GM18907 (cell line): Measurements from ENCODE around the gene TMSB15B.
"Not testable (repeated sequence)": the region's sequence is repeated elsewhere in the genome, so short reads cannot be mapped to it uniquely, and the experiment has no call there.

ENCODE experiments used
- ATAC-seq: cut with Tn5 transposase; IDR thresholded peaks from one replicate; pipeline ENCODE4 v1.9.1; 2021; ENCODE audit warnings: mild to moderate bottlenecking, moderate library complexity; ENCODE audit not compliant: unreplicated experiment

TMSB15B gene

DNA sequence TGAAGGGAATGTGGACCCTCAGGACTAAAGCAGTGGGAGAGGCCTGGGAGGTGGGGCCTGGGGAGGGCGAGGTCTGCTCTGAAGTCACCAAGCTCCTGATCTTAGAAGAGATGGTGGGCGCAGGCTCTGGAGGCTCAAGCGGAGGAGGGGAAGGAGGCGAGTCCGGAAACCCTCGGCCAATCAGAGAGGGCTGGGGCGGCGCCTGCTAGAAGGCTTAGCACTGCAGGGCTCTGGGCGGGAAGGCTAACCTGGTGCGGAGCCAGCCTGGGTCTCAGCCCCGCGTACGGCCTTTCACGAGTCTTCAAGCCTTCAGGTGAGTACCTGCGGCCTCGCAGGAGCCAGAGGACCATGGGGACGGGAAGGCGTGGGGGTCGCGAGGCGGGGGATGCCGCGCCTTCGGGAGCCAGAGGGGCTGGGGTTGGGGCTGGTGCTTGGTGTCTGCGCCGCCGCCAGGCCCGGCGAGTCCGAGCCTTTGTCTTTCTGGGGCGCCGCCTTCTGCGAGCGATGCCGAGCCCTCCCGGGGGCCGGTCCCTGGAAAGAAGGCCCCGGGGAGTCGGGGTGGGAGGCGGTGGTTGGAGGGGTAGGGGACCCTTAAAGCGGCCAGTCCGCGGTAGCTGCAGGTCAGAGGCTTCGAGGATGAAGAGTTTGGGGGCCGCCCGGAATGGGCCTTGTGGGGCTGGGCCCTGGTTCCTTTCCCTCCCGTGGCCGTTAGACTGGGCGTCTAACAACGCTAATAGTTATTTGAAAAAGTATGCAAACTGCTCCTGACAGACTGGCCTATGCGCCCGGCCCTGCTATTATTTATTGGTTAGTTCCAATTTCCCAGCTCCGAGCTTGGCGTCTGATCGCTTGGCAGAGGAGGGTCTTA is at the start of gene TMSB15B:
TMSB15B (plus strand) TSS at position 217 of the 868 bp plus-strand sequence.
- ATAC-seq, result peak; percentile 98

DNA sequence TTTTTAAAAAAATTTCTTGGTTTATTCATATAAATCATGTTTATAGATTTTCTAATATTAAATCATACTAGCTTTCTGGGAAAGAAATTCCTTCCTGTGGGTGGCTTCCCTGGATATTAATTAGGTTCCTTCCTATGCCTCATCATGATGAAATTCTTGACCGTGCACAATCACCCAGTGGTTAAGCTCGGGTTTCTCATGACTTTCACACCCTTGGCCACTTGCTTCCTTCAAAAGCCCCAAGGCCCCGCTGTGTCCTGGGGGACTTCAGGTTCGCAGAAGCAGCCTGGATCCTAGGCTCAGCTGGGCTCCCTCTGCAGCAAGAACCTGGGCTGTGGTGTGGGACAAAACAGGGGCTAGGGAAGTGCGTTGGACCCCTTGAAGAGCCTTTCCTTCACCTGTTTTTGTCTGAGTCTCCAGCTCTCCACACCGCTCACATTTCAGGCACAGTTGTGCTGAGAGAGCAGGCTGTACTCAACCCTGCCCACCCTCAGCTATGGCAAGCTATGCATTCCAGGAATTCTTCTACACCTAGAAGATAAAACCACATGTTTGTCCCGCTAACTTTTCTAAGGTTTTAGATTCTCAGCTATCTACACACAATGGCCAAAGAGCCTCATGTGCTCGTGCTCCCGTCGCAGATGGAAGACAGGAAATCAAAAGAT is 48.9 kb upstream of the TMSB15B start:
- ATAC-seq, result no peak

DNA sequence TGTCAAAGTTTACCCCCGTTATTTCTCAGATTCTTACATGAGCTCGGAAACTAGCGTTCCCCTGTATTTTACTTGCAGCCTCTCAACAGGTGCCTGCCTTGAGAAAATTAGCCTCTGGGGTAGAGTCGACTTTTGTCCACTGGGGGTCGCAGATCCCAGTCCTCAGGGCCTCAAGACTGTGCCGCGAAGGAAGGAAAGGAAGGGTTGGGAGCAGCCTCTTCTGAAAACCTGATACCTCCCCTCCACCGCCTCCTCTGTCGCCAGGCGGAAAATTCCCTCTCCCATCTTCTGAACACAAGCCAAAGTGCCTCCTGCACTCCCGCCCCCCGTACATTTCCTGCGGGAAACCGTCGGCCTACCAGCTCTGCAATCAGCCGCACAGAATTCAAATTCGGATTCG is 44.4 kb upstream of the TMSB15B start:
- ATAC-seq, result peak; percentile 38

DNA sequence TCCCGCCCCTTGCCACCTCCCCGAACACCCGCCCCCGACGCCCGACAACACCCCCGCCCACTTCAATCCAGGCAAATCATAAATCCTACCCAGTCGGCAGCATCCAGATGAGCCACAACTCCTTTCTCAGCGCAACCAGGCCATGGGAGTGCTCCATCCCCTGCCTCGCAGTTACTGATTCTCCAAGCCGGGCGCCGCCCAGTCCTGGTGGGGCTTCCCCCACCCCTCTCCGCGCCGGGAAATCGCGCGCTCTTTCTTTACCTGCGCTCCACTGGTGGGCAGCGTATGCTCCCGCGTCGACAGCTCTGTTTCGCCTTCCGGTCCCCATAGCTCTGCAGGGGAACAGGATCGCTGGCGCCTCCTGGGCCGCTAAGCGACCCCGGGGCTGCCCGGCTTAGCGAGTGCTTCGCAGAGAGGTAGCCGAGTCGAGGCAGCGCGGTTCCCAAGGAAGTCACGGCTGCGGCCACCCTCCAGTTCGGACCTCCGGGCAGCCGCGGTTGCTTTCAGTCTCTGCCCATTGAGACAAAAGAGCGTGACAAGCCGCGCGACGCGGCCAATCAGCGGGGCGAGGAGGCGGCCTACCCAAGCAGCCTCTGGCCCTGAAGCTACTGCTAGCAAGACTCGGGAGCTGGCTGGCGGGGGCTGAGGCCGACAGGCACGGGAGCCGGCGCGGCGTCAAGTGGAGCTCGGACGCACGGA is 43.7 kb upstream of the TMSB15B start:
- ATAC-seq, result peak; percentile 73

DNA sequence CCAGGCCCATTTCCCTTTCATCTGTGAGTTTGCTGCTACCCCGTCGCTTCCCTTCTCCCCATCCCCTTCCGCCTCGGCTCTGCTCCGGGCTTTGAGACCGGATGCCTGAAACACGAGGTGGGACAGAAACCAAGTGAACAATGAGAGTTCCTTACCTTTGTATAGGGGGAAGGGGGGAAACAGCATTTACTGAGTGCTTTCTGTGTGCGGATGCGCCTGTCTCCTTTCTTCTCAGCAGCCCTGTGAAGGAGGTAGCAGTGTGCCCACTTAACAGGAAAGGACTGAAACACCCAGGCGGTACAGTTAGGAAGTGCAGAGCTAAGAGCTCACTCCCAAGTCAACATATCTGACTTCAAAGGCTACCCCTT is 43.2 kb upstream of the TMSB15B start:
- peak; percentile 52 for ATAC-seq

DNA sequence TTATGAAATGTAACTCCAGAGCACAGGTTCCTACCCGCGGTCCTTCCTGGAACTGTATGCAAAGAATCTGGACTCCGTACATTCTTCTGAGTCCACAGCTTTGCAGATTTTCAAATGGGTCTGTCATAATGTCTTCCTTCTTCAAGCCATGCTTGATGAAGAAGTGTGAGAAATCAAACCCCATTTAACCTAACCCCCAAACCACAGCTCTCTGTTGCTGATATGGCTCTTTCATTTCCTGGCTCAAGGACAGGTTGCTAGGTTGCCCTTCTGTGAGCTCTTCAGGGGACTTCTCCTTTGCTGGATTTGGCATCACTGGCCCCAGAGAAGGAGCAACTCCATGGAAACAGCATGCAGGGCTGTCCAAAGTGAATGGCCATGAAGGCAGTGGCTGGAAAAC is 41.9 kb upstream of the TMSB15B start:
- peak; percentile 60 for ATAC-seq

DNA sequence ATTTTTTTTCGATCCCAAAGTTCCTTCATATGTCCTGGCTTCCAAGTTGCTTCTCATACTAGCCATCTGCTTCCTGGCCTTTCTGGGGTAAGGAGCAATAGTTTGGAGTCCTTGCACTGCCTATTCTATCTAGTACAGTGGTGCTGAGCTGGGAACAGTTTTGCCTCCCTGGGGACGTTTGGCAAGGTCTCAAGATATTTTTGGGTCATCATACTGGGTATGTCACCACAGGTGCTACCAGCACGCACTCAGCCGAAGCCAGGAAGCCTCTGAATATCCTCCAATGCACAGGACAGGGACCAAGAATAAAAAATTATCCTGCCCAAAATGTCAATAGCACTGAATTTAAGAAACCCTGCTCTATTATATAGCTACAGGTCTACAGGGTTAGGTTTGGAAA is 35.4 kb upstream of the TMSB15B start:
- ATAC-seq, result peak; percentile 80

DNA sequence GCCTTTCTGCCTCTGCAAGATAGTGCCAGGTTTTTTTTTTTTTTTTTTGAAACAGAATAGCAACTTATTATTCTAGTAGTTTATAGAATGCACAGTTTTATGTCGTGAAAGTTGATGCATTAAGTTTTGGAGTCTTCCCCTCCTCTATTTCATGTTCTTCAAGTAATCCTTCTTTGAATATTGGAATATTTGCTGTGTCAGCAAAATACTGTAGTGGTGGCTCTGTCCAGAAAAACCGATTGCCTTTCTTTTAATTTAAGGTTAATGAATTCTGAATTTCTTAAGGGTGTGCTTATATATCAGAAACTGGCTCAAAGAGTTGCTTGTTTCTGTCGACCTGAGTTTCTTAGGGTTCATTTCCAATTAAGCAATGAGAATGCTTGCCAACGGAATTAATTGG is 34.8 kb upstream of the TMSB15B start:
- ATAC-seq, result no peak

DNA sequence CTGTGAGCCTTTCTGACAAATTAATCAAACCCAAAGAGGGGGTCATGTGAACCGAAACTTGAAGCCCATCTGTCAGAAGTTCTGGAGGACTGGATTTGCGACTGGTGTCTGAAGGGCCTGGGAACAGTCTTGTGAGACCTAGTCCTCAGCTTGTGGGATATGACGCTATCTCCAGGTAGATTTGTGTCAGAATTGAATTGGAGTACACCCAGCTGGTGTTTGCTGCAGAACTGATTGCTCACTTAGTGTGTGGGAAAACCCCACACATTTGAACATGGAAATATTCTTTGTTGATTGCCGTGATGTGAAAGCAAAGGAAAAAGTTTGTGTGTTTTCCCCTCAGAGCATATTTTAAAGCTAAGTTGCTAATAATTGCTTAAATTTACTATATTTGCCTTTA is 30.3 kb upstream of the TMSB15B start:
- peak; percentile 83 for ATAC-seq

DNA sequence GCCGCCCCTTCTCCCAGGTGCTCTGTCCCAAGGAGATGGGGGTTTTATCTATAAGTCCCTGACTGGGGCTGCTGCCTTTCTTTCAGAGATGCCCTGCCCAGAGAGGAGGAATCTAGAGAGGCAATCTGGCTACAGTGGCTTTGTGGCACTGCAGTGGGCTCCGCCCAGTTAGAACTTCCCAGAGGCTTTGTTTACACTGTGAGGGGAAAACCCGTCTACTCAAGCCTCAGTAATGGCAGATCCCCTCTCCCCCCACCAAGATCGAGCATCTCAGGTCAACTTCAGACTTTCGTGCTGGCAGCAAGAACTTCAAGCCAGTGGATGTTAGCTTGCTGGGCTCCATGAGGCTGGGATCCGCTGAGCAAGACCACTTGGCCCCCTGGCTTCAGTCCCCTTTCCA is 22.2 kb upstream of the TMSB15B start:
- ATAC-seq, result not testable (repeated sequence)

DNA sequence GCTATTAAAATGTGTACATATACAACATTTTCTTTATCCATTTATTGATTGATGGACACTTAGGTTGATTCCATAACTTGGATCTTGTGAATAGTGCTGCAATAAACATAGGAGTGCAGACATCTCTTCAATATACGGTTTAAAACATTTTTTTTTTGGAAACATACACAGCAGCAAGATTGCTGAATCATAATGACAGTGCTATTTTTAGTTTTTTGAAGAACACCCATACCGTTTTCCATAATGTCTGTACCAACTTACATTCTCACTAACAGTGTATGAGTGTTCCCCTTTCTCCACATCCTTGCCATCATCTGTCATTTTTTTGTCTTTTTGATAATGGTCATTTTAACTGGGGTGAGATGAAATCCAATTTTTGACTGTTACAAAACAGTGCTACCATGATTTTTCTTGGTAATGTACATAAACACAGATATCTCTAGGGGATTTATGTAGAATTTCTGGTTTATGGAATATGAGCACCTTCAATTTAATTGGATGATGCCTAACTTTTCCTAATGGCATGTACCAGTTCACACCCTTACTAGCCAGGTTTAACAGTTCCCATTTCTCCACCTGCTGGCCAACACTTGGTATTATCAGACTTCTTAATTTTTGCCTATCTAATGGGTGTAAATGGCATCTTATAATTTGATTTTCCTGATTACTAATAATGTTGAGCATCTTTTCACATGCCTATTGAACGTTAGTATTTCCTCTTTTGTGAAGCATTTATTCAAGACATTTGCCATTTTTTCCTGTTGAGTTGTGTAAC is 21.0 kb upstream of the TMSB15B start:
- ATAC-seq, result peak; percentile 59

DNA sequence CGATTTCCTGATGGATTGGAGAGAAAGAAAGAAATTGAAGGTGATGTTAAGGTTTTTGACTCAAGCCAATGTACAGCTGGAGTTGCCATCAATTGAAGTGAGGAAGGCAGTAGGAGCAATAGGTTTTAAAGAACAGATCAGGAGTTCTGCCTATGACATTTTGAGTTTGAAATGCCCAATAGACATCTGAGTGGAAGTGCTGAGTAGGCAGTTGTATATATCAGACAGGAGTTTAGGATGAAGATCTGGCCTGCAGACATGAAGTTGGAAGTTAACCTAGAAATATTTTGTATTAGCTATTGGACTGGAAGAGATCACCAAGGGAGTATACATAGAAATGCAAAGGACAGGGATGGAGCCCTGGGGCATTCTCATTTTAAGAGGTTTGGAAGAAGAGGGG is 12.9 kb upstream of the TMSB15B start:
- no peak for ATAC-seq

DNA sequence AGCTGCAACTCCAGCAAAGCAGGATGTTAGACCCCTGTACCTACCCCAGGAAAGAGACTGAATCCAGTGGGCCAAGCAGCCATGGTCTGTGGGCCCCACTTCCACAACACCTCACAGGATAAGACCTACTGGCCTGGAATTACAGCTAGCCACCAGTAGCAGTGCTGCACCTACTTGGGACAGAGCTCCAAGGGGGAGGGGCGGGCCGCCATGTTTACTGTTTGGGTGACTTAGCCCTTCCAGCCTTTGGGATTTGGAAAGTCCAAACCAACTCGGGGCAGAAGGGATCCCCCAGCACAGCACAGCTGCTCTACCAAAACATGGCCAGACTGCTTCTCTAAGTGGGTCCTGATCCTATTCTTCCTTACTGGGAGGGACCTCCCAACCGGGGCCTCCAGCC is 9.1 kb upstream of the TMSB15B start:
- no peak for ATAC-seq

DNA sequence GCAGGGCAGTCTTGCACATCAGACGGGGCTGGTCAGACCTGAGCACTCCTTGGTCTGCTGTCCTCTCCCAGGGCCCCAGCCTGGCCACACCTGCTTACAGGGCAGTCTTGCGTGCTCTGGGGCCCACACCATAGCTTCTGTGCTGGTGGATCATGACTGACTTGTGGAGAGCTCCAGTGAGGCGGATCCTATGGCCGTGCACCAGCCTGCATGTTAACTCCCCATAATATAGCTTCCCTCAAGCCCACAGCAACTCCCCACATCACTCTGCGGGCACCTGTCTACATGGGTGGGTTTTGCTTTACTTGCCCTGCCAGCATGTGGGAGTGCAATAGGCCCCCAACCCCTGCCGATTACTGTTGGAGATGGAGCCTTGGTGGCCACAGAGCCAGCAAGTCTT is 8.2 kb upstream of the TMSB15B start:
- ATAC-seq, result no peak

DNA sequence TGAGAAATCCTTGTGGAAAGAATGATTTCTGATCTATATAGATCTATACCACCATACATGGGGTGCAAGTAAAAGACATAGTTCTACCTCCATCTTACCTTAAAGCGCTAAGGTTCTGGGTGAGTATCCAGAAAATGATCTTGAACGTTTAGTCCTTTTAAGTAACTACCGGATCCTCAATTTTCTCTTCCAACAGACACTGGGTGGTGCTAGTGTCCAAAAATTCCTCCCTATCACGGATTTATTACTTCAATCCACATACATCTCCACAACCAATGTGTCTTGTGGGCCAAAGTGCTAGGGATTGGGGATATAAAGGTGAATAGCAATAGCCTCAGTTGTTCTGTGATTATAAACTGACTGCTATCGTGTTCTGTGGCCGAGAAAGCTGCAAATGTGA is 1.8 kb upstream of the TMSB15B start:
- ATAC-seq, result not testable (repeated sequence)

DNA sequence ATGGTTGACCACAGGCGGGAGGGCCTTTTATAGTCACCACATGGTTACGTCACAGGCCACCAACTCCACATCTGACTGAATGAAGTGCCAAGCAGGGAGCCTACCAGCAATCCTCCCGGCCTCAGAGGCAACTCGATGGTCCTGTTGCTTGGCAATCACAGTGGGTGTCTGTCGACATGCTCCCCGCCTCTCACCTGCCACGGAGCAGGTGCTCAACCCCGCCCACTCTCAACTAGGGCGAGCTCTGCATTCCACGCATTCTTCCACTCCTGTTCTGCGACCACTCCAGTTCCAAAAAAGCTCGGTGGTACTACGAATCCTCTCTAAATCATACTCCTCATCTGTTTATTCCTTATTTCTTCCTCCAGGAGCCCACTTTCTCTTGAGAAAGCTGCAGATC is 21.1 kb downstream of the TMSB15B start:
- ATAC-seq, result not testable (repeated sequence)

DNA sequence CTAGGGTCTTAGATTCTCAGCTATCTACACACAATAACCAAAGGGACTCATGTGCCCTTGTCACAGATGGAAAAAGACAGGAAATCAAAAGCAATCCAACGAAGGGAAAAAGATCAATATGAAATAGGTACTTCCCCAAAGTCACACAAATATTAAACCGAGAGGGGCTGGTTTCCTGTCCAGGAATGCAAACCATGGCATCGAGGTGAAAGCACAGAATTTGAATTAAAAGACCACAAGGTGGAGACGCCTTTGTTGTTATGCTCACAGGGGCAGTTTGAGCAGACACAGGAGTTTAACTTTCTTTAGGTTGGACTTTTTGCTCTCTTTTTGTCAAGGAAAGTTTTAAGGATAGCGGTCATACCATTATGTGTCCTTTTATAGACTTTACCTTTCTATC is 36.8 kb downstream of the TMSB15B start:
- ATAC-seq, result peak; percentile 89

DNA sequence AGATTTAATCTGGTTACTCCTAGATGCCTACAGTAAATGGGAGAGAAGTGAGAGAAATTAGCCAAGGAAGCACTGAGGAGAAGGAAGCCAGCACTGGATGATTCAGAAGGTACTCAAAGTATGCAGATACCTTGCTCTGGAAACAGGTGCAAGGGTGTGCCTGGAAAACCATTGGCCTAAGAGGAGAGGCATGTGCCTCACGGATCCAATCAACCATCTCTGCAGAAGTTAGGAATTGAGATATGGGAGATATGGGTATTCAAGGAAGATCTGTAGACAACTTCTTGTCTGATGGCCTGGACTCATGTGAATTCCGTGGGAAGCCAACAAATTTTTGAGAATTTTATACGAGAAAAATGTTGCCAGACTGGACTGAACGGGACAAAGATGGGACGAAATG is 46.4 kb downstream of the TMSB15B start:
- ATAC-seq, result no peak

DNA sequence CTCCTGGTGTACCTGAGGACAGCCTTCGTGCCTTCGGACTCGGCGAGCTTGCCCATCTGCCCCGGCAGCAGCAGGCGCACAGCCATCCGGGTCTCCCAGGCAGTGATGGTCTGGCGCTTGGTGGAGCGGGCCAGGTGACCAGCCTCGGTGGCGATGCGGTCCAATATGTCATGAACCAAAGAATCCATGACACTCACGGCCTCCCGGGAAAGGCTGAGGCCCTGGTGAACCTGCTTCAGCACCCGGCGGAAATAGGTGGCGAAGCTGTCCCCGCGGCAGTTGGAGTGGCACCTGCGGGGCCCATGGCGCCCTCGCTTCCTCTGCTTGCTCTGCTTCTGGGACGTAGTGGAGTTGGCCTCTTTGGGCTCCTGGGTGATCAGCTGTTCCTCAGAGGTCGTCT is 50.7 kb downstream of the TMSB15B start:
- ATAC-seq, result no peak

DNA sequence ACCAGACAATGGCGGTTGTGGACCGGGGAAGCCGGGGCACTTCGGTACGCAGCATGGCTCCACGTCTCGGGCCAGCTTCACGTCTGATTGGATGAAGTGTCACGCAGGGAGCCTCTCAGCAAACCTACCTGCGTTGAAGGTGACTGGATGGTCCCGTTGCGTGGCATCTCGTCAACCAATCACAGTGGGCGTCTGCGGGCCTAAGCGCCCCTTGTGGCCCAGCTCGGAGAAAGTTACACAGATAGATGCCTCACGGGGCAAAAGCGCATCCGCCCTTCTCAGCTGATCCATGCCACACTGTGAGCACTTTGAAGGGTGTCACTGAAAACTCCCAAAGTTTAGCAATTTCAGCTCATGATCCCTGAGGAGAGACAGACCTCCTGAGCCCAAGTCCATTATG is 51.2 kb downstream of the TMSB15B start, which contains the start of gene H2BW1:
H2BW1 (minus strand) TSS at position 103 of the 400 bp plus-strand sequence. CDS start 132 bp downstream, outside the sequence.
- ATAC-seq, result no peak

DNA sequence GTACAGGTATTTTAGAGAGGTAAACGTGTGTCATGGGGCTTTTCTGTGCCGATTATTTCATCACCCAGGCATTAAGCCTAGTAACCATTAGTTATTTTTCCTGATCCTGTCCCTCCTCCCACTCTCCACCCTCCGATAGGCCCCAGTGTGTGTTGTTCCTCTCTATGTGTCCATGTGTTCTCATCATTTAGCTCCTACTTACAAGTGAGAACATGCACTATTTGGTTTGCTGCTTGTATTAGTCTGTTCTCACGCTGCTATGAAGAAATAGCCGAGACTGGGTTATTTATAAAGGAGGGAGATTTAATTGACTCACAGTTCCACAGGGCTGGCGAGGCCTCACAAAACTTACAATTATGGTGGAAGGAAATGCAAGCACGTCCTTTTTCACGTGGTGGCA is 53.1 kb downstream of the TMSB15B start:
- ATAC-seq, result not testable (repeated sequence)
